NB4 (cell line): ENCODE data around the gene CTSA.

Experiments
- CTCF ChIP-seq: IDR thresholded peaks from one replicate; pipeline ENCODE4 v1.5.1; 2012; ENCODE audit warnings: low read depth, low read length
- MAX ChIP-seq: IDR thresholded peaks from 2 replicates; pipeline ENCODE4 v1.6.1; 2011; ENCODE audit warnings: low read depth, low read length
- MYC ChIP-seq: IDR thresholded peaks from 2 replicates; pipeline ENCODE4 v1.6.1; 2011; ENCODE audit warnings: low read depth, low read length
- POLR2A ChIP-seq: IDR thresholded peaks from 2 replicates; pipeline ENCODE4 v1.6.1; 2011; ENCODE audit warnings: mild to moderate bottlenecking; ENCODE audit not compliant: insufficient read length; ENCODE audit errors: extremely low read depth

- TF ChIP-seq CTCF (no peak), POLR2A (no peak), MYC (no peak), MAX (no peak)
Observed at GRCh38 chr20:45883100-45883469, 8.1 kb upstream of the CTSA start.
